Parathyroid adenoma (tissue), 2 donors: ENCODE results near the gene EDN3.

ENCODE experiments used
- H2AFZ ChIP-seq: fragments of 300-600 bp; sonication (generic); one replicate; pipeline ENCODE4 v1.7.0; 2017; ENCODE audit warnings: antibody characterized with exemption, mild to moderate bottlenecking
- H3K27ac ChIP-seq: fragments of 300-600 bp; sonication (generic); one replicate; pipeline ENCODE4 v1.7.0; 2017
- H3K27me3 ChIP-seq: fragments of 300-600 bp; sonication (generic); one replicate; pipeline ENCODE4 v1.7.0; 2017; ENCODE audit warnings: low read length; ENCODE audit not compliant: control insufficient read depth, insufficient read depth
- H3K36me3 ChIP-seq: fragments of 300-600 bp; sonication (generic); one replicate; pipeline ENCODE4 v1.7.0; 2017; ENCODE audit warnings: low read length; ENCODE audit not compliant: control insufficient read depth, insufficient read depth
- H3K4me1 ChIP-seq: fragments of 300-600 bp; sonication (generic); one replicate; pipeline ENCODE4 v1.7.0; 2017; ENCODE audit warnings: control low read depth
- H3K4me2 ChIP-seq: fragments of 300-600 bp; sonication (generic); one replicate; pipeline ENCODE4 v1.7.0; 2017; ENCODE audit warnings: low read length
- H3K4me3 ChIP-seq: fragments of 300-600 bp; sonication (generic); one replicate; pipeline ENCODE4 v1.7.0; 2017; ENCODE audit warnings: low read depth, low read length
- H3K79me2 ChIP-seq: fragments of 300-600 bp; sonication (generic); one replicate; pipeline ENCODE4 v1.7.0; 2017; ENCODE audit warnings: control low read depth
- H3K9ac ChIP-seq: fragments of 300-600 bp; sonication (generic); one replicate; pipeline ENCODE4 v1.7.0; 2017; ENCODE audit warnings: mild to moderate bottlenecking
- H3K9me3 ChIP-seq: fragments of 300-600 bp; sonication (generic); one replicate; pipeline ENCODE4 v1.7.0; 2017; ENCODE audit warnings: low read length; ENCODE audit not compliant: control insufficient read depth
- TF ChIP-seq, protein P1 (sequence below): fragments of 300-600 bp; sonication (generic); IDR thresholded peaks from one replicate; pipeline ENCODE4 v1.7.0; 2017; ENCODE audit warnings: antibody characterized with exemption, mild to moderate bottlenecking
- donor health status: primary hyperparathyroidism.

EDN3 gene

DNA sequence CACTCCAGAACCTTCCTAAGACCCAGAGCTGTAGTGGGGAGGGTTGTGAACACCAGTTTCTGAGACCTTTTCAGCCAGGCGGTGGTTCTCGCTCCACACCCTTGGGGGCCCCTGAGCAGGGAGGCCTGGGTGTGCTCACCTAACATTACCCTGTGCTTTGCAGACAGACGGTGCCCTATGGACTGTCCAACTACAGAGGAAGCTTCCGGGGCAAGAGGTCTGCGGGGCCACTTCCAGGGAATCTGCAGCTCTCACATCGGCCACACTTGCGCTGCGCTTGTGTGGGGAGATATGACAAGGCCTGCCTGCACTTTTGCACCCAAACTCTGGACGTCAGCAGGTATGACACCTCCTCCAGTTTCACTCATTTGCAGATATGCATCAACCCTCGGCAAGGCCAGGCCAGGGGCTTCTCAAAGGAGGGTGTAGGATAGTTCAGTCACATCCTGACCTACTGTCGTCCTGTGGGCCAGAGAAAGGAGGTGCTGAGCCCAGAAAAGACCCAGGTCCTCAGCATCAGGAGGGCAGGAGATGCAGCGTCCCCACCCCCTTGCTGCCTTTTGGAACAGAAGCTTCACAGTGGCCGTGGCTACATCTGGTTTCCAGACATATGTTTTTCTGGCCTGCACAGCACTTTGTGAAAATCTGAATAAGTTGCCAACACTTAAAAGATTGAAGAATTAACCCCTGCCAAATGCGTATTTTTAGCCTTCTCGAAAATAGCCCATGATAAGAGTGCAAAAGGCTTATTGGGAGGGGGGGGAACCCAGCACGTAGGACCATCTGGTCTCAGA is 20.6 kb downstream of the EDN3 start:
- Histone ChIP-seq H3K4me1 (no peaks in the 10 kb centered on the region), H3K9me3 (no peaks in the 10 kb centered on the region), H2AFZ (no peak overlapping the region), H3K36me3 (no peaks in the 10 kb centered on the region), H3K27ac (no peak overlapping the region), H3K4me3 (no peak overlapping the region), H3K9ac (no peak overlapping the region), H3K27me3 (no peaks in the 10 kb centered on the region), H3K79me2 (no peaks in the 10 kb centered on the region), H3K4me2 (no peak overlapping the region)
- TF ChIP-seq, protein P1, sequence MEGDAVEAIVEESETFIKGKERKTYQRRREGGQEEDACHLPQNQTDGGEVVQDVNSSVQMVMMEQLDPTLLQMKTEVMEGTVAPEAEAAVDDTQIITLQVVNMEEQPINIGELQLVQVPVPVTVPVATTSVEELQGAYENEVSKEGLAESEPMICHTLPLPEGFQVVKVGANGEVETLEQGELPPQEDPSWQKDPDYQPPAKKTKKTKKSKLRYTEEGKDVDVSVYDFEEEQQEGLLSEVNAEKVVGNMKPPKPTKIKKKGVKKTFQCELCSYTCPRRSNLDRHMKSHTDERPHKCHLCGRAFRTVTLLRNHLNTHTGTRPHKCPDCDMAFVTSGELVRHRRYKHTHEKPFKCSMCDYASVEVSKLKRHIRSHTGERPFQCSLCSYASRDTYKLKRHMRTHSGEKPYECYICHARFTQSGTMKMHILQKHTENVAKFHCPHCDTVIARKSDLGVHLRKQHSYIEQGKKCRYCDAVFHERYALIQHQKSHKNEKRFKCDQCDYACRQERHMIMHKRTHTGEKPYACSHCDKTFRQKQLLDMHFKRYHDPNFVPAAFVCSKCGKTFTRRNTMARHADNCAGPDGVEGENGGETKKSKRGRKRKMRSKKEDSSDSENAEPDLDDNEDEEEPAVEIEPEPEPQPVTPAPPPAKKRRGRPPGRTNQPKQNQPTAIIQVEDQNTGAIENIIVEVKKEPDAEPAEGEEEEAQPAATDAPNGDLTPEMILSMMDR, result no peak

DNA sequence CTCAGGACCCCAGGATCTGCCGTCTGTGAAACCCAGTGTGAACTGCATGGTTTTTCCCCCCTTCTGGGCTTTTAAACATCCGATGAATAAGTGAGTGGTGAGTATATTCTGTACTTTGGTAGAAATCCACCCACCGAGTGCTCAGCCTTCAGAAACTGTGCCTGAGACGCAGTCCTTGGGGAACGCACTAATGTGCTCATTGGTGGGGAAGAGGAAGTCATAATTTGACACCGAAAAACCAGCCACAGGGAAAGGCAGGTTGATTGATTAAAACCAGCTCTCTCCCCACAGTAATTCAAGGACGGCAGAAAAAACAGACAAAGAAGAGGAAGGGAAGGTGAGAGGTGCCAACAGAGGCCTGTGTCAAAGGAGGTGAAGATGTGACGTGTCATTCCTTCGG is 21.7 kb downstream of the EDN3 start:
- H3K79me2 ChIP-seq, result no peaks in the 10 kb centered on the region
- H3K4me2 ChIP-seq, result no peak overlapping the region
- H3K27me3 ChIP-seq, result no peaks in the 10 kb centered on the region
- H2AFZ ChIP-seq, result no peak overlapping the region
- H3K27ac ChIP-seq, result no peak overlapping the region
- no peaks in the 10 kb centered on the region for H3K4me1 ChIP-seq
- no peaks in the 10 kb centered on the region for H3K9me3 ChIP-seq
- no peak overlapping the region for H3K4me3 ChIP-seq
- H3K36me3 ChIP-seq, result no peaks in the 10 kb centered on the region
- TF ChIP-seq, protein P1, result no peak
- no peak overlapping the region for H3K9ac ChIP-seq

DNA sequence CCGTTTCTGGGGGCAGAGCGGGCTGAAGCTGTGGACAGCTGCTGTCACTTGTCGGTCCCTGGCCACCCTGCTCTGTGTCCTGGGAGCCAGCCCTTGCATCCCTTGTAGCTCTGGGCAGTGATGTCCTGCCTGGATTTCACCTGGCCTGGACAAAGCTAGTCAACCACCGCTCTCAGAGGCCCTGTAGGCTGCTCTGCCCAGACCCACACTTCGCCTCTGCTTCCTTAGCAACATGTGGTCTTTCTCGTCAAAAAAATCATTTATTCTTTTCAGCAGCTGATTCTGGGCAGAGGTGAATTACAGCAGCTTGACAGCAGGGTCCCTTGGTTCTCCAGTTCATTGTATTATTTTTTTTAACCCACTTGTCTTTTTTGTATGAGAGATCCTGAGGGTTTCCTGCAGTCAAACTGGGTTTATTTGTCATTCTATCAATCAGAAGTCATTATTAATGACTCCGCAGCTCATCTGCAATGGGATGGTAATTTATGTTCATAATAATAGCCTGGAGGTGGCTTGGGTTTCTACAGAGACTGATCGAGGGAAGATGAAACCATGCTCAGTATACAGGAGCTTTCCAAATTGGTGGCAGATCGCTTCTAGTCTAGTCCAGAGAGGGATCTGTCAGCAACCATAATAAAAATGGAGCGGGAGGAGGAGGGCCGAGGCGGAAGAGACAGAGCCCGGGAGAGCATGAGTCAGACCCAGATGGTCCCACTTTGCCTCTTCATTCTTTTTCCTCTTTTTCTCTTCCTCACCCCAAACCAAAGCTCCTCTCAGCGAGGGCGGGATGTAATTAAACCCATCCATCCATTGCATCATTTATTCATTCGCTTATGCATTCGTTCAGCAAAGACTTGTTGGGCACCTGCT is 22.4 kb downstream of the EDN3 start:
- H3K4me2 ChIP-seq, result no peak overlapping the region
- no peak overlapping the region for H3K9ac ChIP-seq
- no peaks in the 10 kb centered on the region for H3K79me2 ChIP-seq
- TF ChIP-seq, protein P1, result no peak
- no peak overlapping the region for H2AFZ ChIP-seq
- no peaks in the 10 kb centered on the region for H3K9me3 ChIP-seq
- H3K4me1 ChIP-seq, result no peaks in the 10 kb centered on the region
- no peak overlapping the region for H3K4me3 ChIP-seq
- H3K36me3 ChIP-seq, result no peaks in the 10 kb centered on the region
- H3K27me3 ChIP-seq, result no peaks in the 10 kb centered on the region
- H3K27ac ChIP-seq, result no peak overlapping the region

DNA sequence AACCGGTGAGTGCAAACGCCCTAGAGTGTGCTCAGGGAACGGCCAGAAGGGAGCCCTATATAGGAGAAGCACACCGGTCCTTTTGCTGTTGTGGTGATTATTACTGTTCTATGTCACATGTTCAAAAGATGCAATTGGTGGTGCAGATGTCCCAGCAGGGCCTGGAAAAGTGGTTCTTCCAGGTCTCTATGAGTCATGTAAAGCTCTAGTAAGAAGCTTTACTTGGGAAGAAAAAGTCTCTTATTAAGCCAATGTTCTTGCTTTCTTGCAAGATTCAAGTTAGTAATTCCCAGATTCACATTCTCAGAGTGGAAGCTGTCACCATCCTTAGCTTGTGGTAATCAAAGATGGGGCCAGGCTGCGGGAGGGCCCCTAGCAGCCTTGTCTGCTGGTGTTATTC is 23.3 kb downstream of the EDN3 start:
- Histone ChIP-seq H3K9ac (no peak overlapping the region), H3K4me2 (no peak overlapping the region), H3K36me3 (no peaks in the 10 kb centered on the region), H3K27ac (no peak overlapping the region), H3K9me3 (no peaks in the 10 kb centered on the region), H2AFZ (no peak overlapping the region), H3K4me3 (no peak overlapping the region), H3K27me3 (no peaks in the 10 kb centered on the region), H3K4me1 (no peaks in the 10 kb centered on the region), H3K79me2 (no peaks in the 10 kb centered on the region)
- TF ChIP-seq, protein P1, result no peak
